ENCODE measurements around the gene SPECC1L. TPM values are rescaled to one million over a fixed set of nuclear protein-coding genes. Genes with fewer than 3 reads are reported as not detected.

Gene SPECC1L
- total RNA-seq, 1 experiment from 2014 or later, result 40.8 TPM

DNA sequence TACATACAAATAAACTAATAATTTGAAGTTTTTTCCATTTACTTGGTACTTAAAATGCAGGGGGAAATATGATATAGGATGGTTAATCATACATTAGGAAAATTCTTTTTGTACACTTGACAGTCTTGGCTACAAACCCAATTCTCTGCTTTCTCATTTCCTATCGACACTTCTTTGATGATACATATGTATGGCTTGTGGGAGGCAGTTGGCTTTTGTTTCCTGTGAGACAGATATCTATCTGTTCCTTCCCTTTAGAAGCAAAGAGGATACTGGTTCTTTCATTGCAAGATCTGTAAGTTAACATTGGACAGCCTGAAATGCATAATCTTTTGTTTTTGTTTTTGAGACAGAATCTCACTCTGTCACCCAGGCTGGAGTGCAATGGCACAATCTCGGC lies 108.9 kb downstream of the SPECC1L start (continued):
- TF ChIP-seq, protein P1, sequence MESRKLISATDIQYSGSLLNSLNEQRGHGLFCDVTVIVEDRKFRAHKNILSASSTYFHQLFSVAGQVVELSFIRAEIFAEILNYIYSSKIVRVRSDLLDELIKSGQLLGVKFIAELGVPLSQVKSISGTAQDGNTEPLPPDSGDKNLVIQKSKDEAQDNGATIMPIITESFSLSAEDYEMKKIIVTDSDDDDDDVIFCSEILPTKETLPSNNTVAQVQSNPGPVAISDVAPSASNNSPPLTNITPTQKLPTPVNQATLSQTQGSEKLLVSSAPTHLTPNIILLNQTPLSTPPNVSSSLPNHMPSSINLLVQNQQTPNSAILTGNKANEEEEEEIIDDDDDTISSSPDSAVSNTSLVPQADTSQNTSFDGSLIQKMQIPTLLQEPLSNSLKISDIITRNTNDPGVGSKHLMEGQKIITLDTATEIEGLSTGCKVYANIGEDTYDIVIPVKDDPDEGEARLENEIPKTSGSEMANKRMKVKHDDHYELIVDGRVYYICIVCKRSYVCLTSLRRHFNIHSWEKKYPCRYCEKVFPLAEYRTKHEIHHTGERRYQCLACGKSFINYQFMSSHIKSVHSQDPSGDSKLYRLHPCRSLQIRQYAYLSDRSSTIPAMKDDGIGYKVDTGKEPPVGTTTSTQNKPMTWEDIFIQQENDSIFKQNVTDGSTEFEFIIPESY (IDR thresholded peaks at IDR 0.05; ENCODE audit: extremely low read depth, insufficient replicate concordance, low read length), result no peak
- TF ChIP-seq EGR1 (IDR thresholded peaks at IDR 0.05; ENCODE audit: low read depth), result no peak

DNA sequence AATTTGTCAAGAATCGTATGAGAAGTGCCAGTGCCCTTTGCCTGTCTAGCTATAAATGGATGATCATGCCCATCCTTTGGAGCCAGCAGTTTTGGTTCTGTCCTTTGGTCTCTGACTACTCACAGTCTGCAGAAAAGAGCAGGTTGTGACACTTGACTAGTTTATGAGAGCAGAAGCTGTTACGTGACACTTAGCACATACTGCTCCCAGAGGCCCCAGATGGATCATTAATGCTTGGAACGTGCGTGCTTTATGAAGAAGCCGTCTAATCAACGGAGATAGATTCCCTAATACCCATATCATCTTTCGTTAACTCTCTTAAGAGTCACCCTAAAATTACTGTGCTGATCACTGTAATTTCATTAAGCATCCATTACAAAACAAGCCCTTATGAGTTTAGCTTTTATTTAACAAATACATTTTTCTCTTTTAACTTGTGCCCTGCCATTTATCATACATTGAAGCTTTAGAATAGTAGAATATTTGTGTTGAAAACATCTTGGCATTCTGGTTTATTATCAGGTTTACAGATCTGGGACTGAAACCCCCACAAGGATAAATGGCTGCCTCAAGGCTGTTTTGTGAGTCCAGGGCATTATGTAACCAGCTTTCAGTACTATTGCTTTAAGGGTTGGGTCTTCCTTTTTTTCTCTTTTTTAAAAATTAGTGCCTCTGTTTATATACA lies 109.7 kb downstream of the SPECC1L start:
- no peak overlapping the region for H3K4me2 ChIP-seq (ENCODE audit: low read length)
- no peaks in the 10 kb centered on the region for H3K4me1 ChIP-seq (ENCODE audit: control insufficient read depth in 1 of 2, insufficient read depth in 2 of 2, low read length in 2 of 2)
- H2AFZ ChIP-seq (ENCODE audit: low read depth, low read length, poor library complexity, severe bottlenecking), result no peak overlapping the region
- no TSS peak for BruUV-seq (replicated peaks)
- no peak overlapping the region for H3K9ac ChIP-seq (ENCODE audit: low read length)
- ChIA-PET POLR2A (no interaction called here), RAD21 (ENCODE audit: low non-redundant PET in 1 of 2, low total read pairs in 2 of 2, uncharacterized antibody in 2 of 2, unreplicated experiment in 2 of 2) (no interaction called here), CTCF (no interaction called here)
- TF ChIP-seq ZFX (IDR thresholded peaks at IDR 0.05) (no peak), ZNF274 (IDR thresholded peaks at IDR 0.05; ENCODE audit: low read depth, low read length) (no peak), SIN3A (IDR thresholded peaks at IDR 0.05; ENCODE audit: low read depth) (no peak), POLR2A (IDR thresholded peaks at IDR 0.05; ENCODE audit: borderline replicate concordance, extremely low read depth, insufficient read depth, insufficient read length) (no peak), CEBPB (IDR thresholded peaks at IDR 0.05; ENCODE audit: low read depth) (no peak), EGR1 (IDR thresholded peaks at IDR 0.05; ENCODE audit: low read depth) (no peak), POLR2AphosphoS5 (IDR thresholded peaks at IDR 0.05; ENCODE audit: low read depth, low read length) (no peak)
- TF ChIP-seq, protein P1 (IDR thresholded peaks at IDR 0.05; ENCODE audit: extremely low read depth, insufficient replicate concordance, low read length), result no peak
- TF ChIP-seq, protein P2, sequence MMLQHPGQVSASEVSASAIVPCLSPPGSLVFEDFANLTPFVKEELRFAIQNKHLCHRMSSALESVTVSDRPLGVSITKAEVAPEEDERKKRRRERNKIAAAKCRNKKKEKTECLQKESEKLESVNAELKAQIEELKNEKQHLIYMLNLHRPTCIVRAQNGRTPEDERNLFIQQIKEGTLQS (IDR thresholded peaks at IDR 0.05), result no peak
- TF ChIP-seq, protein P3, sequence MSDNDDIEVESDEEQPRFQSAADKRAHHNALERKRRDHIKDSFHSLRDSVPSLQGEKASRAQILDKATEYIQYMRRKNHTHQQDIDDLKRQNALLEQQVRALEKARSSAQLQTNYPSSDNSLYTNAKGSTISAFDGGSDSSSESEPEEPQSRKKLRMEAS (IDR thresholded peaks at IDR 0.05), result no peak
- no peaks in the 10 kb centered on the region for H4K20me1 ChIP-seq (ENCODE audit: insufficient read depth)
- no peak overlapping the region for H3K4me3 ChIP-seq (replicated peaks in 1 of 2; ENCODE audit: low read depth in 1 of 2, low read length in 2 of 2)
- H3K9me3 ChIP-seq (ENCODE audit: control insufficient read depth in 1 of 2, insufficient read depth in 1 of 2, low read depth in 1 of 2, low read length in 2 of 2), result no peaks in the 10 kb centered on the region
- no peaks in the 10 kb centered on the region for H3K27me3 ChIP-seq (ENCODE audit: insufficient read depth, low read length)
- no peak for DNase-seq (ENCODE audit: low read depth, low spot score)
- ATAC-seq, result no peak
- intact Hi-C loops (cut with micrococcal nuclease), result no loop called here
- H3K36me3 ChIP-seq (ENCODE audit: control insufficient read depth in 1 of 2, insufficient read depth in 2 of 2, low read length in 2 of 2), result peaks cover 6 to 10% of the 10 kb centered on the region in 2 experiments; a peak in 3 of 4 replicates
- no peak overlapping the region for H3K27ac ChIP-seq (ENCODE audit: low read depth, low read length)
- no peaks in the 10 kb centered on the region for H3K9me2 ChIP-seq (ENCODE audit: insufficient read depth)
- no peaks in the 10 kb centered on the region for H3K79me2 ChIP-seq (ENCODE audit: insufficient read depth, low read length)
